HL-60 (cell line): ENCODE results near the gene GPATCH4.

Source experiments
- DNase-seq, 2 experiments: peaks; one replicate each; pipeline ENCODE4 v3.0.0-alpha.2; 2010 to 2020; ENCODE audit warnings: low read depth in 1 of 2, low spot score in 1 of 2
- H3K27ac ChIP-seq: fragments of 250-450 bp; sonication (Bioruptor Pico); replicated peaks from 2 replicates; pipeline ENCODE4 v1.5.1; 2020; ENCODE audit warnings: mild to moderate bottlenecking, moderate library complexity
- H3K27me3 ChIP-seq: fragments of 250-450 bp; sonication (Bioruptor Pico); 2 replicates; pipeline ENCODE4 v1.5.1; 2021; ENCODE audit warnings: mild to moderate bottlenecking, moderate library complexity; ENCODE audit not compliant: insufficient read depth, poor library complexity, severe bottlenecking
- H3K4me3 ChIP-seq: replicated peaks from 2 replicates; pipeline ENCODE4 v1.5.1; 2011; ENCODE audit warnings: mild to moderate bottlenecking, control low read depth, low read length; ENCODE audit not compliant: insufficient read depth
- CTCF ChIP-seq: IDR thresholded peaks from one replicate; pipeline ENCODE4 v1.5.1; 2011; ENCODE audit warnings: low read length, control low read depth, inconsistent platforms; ENCODE audit not compliant: insufficient read depth
- GABPA ChIP-seq: IDR thresholded peaks from 2 replicates; pipeline ENCODE4 v1.6.1; 2012; ENCODE audit warnings: low read depth
- POLR2AphosphoS5 ChIP-seq: IDR thresholded peaks from 2 replicates; pipeline ENCODE4 v1.6.1; 2012; ENCODE audit warnings: low read depth
- REST ChIP-seq: IDR thresholded peaks from 2 replicates; pipeline ENCODE4 v1.6.1; 2012; ENCODE audit warnings: low read depth; ENCODE audit not compliant: insufficient replicate concordance
- SPI1 ChIP-seq: IDR thresholded peaks from 2 replicates; pipeline ENCODE4 v1.6.1; 2012; ENCODE audit warnings: low read depth, mild to moderate bottlenecking, borderline replicate concordance

GPATCH4 gene

GRCh38 chr1:156550346-156550745 is 50.9 kb downstream of the GPATCH4 start:
- no peak for TF ChIP-seq REST
- no peak for TF ChIP-seq CTCF
- TF ChIP-seq SPI1: no peak
- TF ChIP-seq POLR2AphosphoS5: no peak
- TF ChIP-seq GABPA: no peak
- H3K27ac ChIP-seq: no peak overlapping the region
- H3K27me3 ChIP-seq: no peaks in the 10 kb centered on the region
- DNase-seq: no peak
- H3K4me3 ChIP-seq: no peak overlapping the region

GRCh38 chr1:156549831-156550230 is 51.4 kb downstream of the GPATCH4 start:
- TF ChIP-seq GABPA (no peak), CTCF (no peak), REST (no peak), POLR2AphosphoS5 (no peak), SPI1 (no peak)
- Histone ChIP-seq H3K27ac (no peak overlapping the region), H3K4me3 (no peak overlapping the region), H3K27me3 (no peaks in the 10 kb centered on the region)
- DNase-seq: no peak

- TF ChIP-seq REST (no peak), GABPA (no peak), POLR2AphosphoS5 (no peak), CTCF (no peak), SPI1 (no peak)
- Histone ChIP-seq H3K4me3 (no peak overlapping the region), H3K27me3 (no peaks in the 10 kb centered on the region), H3K27ac (no peak overlapping the region)
- DNase-seq: no peak
Observed at GRCh38 chr1:156549390-156549789, 51.9 kb downstream of the GPATCH4 start.
